HL-60/S4 treated with retinoic acid at 250 ng/mL for 4 days and 3 days (cell line): Measurements from ENCODE around the gene LYRM1.
"Not testable (repeated sequence)": the region's sequence is repeated elsewhere in the genome, so short reads cannot be mapped to it uniquely, and the experiment has no call there.

Experiments
- in situ Hi-C: fragments of 300-500 bp; cut with MboI; formaldehyde crosslinking; loops from 2 replicates; pipeline ENCODE4 v1.7.0; 2022; ENCODE audit warnings: low sequenced_read_pairs

The LYRM1 gene

DNA sequence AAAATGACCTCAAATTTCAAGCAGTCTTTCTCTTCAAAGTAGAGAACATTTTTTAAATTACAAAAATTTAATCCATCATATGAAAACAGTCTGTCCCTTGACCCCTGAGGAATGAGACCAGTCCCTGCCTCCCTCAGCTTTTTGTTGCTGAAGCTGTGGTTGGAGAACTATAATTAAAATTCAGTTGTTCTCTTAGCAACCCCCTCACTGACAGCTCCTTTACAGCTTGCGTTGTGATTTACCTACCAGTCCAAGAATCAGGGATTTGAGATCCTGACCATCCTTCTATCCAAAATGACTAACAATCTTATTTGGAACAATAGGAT, 29.8 kb downstream of the LYRM1 start:
- in situ Hi-C loops: no loop called here

DNA sequence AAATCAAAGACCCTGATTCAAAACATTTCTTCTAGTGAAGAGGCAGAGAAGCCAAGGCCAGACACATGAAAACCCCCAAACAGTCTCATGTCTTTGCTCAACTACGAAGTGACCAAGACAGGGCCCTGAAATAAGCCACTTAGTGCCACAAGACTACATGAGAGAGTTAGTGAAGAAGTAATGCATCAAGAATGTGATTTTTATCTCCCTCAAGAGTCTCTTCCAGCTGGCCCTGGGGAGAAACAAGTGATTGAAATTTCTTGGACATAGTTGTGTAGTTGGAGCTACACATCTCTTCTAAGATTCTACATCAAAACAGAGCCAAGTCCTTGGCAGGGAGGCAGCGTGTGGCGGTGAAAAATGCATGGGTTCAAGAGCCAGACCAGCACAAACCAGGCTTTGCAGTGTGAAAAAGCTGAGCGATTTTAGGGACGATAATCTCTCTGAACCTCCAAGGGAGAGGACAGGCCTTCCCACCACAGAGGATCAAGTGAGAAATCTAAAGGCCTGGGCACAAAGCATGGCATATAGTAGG, 30.6 kb downstream of the LYRM1 start:
- in situ Hi-C loops: no loop called here

DNA sequence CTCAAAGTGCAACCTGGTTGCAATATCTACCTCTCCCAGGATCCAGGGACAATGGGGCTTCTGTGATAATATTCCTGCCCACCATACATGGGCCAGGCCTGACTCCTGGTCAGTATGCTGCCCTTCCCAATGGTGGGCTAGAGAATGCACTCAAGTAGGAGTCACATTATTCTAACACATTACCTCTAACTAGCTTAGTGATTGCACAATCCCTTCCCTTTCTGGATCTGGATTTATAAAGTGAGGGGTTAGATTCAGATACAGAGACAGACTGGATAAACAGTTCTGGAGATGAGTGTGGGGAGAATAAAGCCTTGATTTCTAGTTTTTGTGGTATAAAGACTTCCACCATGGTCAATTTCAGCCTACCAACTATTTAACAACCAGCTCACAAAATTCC, 33.0 kb downstream of the LYRM1 start:
- in situ Hi-C loops: no loop called here

DNA sequence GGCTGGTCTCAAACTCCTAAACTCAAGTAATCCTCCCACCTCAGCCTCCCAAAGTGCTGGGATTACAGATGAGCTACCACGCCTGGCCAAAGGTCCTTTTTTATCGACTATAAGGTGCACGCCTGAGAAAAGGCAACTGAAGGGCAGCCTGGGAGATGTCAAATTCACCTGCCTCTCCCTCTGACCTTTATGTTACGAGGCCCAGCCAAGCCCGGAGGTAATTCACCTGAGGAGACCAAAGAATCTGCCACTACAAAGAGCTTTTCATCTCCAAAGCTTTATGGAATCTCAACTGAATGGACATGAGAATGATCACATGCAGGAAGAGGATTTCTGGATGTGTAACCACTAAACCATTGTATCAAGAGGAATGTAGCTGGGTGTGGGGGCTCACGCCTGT, 37.2 kb downstream of the LYRM1 start:
- in situ Hi-C loops: no loop called here

DNA sequence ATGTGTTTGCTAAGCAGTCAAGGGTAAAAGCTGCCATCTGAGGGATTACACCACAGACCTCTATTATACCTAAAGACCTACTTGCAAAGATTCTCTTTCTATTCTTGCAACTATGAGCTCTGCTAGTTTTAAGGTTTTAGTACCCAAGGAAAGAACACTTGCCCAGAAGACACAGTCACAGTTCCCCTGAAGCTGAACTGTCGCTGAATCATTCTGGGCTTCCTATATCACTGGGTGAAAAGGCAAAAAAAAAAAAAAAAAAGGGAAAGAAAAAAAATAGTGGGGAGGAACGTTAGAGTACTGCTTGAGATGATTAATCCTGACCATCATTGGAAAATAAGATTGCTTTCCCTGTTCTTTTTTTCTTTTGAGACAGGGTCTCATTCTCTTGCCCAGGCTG, 37.9 kb downstream of the LYRM1 start:
- in situ Hi-C loops: no loop called here

DNA sequence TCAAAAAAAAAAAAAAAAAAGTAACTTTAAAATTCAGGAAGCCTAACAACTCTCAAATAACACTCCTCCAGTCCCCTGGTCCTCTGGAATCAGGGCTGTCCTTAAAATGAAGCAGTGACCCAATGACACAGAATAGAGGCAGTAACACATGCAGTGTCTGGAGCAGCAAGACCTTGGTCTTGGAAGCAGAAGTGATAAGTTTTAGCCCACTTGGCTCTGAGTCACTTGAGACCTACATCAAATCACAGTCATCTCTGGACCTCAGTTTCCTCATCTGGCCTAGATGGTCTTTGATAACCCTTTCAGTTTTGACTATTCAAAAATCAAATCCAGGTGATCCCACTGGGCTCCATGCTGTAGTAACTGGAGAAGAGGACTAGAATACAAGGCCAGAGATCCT, 39.0 kb downstream of the LYRM1 start:
- in situ Hi-C loops: no loop called here

DNA sequence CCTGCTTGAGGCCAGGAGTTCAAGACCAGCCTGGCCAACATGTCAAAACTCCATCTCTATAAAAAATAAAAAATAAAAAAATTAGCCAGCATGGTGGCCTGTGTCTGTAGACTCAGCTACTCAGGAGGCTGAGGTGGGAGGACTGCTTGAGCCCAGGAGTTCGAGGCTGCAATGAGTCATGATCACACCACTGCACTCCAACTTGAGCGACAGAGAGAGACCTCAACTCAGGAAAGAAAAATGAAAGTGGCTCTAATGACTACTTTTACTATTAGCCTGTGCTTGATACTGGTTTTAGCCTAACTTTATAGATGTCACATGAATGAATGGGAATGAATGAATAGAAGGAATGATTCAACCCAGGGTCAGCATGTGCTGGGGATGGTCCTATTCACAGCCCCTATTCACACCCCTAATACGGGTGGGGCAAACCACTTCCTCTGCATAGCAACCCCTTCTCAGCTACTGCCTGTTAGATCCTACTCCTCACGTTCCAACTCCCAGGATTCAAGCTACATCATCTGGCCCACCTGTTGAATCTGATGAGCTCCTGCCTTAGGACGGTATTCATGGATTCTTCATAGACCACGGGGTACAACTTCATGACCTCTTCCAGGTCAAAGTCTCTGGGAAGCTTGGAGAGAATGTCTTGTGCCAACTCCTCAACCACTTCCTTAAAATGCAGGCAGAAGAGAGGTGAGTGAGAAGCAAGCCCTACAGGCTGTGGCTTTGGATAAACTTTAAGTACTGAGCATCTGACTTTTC, 40.5 kb downstream of the LYRM1 start:
- in situ Hi-C loops: no loop called here

DNA sequence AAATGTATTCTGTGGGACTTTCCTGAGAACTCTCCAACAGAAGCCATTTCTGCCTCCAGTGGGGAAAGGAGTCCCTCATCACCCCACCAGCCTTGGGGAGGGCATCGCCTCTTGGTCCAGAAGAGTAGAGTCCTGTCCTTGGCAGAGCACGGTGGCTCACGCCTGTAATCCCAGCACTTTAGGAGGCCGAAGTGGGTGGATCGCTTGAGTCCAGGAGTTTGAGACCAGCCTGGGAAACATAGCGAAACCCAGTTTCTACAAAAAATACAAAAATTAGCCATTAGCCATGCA, 41.0 kb downstream of the LYRM1 start:
- in situ Hi-C loops: no loop called here

DNA sequence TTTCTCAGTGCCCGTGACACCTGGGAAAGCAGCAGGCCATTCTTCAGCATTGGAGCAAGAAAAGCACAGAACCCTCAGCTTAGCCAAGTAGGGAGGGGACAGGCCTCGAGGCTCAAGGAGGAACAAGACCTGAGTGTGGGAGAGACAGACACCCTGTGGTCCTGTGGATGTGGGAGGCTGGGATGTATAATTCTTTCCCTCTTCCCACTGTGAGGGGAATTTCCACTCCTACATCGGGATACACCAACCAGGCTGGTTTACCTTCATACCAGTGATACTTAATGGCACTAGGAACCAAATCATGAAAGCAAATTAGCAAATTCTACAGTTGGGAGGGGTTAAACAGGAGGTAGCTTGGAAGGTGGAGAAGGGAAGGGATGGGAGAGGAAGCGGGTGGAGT, 41.7 kb downstream of the LYRM1 start:
- in situ Hi-C loops: no loop called here

DNA sequence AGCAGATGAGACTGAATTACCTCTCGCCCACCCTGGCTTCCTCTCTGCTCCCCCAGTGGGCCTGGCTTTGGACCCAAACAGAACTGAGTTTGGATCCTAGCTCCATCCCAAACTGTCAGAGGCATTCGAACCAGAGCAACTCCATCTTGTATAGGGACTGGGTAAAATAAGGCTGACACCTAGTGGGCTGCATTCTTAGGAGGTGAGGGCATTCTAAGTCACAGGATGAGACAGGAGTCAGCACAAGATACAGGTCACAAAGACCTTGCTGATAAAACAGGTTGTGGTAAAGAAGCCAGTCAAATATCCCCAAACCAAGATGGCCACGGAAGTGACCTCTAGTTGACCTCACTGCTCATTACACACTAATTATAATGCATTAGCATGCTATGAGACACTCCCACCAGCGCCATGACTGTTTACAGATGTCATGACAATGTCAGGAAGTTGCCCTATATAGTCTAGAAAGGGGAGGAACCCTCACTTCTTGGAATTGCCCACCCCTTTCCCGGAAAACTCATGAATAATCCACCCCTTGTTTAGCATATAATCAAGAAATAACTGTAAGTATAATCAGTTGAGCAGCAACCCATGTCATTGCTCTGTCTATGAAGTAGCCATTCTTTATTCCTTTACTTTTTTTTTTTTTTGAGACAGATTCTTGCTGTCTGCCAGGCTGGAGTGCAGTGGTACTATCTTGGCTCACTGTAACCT, 44.4 kb downstream of the LYRM1 start:
- in situ Hi-C loops: no loop called here

DNA sequence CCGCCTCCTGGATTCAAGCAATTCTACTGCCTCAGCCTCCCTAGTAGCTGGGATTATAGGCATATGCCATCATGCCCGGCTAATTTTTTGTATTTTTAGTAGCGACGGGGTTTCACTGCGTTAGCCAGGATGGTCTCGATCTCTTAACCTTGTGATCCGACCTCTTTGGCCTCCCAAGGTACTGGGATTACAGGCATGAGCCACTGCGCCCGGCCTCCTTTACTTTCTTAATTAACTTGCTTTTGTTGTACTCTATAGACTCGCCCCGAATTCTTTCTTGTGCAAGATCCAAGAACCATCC, 45.0 kb downstream of the LYRM1 start:
- in situ Hi-C loops: not testable (repeated sequence)

DNA sequence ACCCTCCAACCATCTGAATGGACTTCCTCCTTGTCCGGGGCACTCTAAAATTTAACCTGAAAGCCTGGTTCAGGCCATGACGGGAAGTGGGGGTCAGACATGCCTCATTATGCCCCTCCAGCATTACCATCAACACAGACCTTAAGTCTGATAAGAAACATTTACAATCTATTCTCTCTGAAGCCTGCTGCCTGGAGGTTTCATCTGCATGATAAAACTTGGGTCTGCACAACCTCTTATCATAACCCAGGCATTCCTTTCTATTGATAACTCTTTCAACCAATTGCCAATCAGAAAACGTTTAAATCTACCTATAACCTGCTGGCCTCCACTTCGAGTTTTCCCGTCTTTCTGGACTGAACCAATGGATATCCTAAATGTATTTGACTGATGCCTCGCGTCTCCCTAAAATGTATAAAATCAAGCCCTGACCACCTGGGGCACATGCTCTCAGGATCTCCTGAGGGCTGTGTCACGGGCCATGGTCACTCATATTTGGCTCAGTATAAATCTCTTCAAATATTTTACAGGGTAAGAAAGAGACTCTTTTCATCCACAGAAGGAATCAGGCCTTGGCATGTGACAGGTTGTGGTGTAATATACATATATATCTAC, 45.6 kb downstream of the LYRM1 start:
- in situ Hi-C loops: no loop called here

DNA sequence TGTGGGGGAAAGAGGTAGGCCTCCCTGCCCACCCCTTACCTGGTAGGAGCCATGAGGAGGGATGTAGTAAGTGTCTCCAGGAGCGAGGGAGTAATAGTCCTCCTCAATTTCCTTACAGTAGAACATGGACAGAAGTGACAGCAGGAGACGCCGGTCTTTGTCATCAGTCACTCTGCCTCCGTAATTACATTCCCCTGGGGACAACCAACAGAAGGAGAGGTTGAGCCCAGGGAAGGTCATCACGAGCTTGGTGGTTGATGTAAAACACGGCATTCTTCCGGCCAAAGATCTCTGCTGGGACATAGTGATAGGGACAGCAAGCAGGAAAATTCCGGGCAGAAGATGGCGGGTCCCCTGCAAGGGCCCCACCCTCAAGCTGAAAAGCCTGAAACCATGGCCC, 47.9 kb downstream of the LYRM1 start:
- in situ Hi-C loops: no loop called here

DNA sequence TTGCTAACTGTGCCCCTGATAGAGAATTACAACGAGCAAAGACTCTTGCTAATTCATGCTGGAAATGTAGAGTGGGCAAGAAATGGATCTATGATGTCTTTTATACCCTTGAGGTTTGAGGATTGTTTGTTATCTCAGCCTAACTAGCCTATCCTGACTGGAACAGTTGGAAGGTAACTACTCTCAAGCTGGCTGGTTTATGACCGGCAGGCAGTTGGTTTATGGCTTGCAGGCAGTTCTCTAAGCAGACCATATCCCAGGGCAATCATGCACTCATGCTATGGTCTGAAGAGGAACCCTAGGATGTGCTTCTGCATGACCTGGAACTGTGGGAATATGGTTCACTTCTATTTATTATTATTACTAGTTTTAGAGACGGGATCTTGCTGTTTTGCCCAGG, 49.1 kb downstream of the LYRM1 start:
- in situ Hi-C loops: no loop called here

DNA sequence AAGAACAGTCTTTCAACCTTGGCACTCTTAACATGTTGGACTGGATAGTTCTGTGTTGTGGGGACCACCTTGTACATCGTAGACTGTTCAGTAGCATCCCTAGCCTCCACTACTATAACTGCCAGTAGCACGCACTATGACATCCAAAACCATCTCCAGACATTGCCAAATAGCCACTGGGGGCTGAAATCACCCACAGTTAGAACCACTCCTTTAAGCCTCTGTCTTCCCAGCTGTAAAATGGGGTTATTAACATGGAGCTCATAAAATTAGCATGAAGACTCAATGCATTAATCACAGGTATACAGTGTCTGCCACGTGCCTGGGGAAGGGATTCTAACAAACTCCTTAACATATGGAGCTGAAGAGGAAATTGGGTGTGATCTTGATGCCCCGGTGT, 49.7 kb downstream of the LYRM1 start:
- in situ Hi-C loops: no loop called here

DNA sequence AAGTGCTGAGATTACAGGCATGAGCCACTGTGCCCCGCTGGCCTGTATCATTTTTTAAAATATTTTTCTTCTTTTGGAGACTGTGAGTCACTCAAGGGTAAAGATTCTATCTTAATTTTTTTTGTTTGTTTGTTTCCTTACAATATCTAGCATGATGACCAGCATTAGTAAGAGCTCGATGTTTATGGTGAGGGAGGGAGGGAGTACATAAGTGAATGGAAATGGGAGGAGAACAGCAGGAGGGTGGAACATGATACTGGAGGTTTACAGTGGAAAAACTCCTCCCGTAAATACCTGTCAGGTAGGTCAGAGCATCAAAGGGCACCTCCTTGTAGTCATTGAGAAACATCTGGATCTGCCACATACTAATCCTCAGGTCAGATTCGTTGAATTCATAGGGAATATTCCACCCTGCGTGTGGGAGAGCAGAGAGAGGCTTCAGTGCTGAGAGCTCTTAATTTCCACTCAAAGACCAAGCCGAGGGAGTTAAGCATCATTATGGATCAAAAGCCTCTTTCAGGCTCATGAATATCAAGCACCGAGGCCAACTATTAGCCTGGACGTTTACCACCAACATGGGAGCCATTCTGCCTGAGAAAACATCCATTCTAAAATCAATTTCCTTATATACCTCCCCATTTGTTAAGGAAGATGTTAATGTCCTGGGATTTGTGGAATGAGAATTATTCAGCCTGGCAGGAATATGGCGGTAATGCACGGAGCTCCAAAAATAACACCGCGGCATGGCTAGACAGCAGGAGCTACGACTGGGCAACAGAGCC, 51.8 kb downstream of the LYRM1 start:
- in situ Hi-C loops: no loop called here

DNA sequence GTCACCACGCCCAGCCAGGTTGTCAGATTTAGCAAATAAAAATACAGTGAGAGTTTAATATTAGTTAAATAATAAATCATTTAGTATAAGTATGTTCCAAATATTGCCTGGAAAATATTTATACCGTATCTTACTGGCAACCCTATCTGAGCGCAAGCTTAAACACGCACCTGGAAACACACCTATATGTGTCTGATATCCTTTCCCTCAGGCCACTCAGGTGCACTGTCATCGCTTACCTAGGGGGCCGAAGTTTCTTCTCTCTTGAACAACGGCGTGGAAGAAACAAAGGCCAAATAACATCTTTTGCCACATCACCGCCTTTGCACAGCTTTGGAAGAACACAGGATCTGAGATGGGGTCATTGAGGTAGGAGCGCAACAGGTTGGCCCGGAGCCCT, 54.0 kb downstream of the LYRM1 start:
- in situ Hi-C loops: no loop called here

DNA sequence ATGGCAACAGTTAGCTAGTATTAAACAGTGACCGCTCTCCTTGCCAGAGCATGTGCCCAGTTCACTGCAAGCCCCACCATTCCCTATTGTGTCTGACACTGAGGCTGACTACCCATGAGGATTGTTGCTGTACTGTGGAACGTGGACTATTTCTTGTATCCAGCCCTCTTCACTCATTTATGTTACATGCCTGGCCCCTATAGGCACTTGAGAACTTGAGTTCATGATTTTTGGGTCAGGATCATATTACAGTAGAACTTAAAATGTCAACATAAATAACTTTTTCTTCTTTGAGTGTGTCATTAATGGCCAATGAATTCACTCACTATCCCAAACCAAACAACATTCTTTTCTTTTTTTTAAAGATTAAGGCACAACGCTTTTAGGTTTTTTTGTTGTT, 55.7 kb downstream of the LYRM1 start:
- in situ Hi-C loops: no loop called here

DNA sequence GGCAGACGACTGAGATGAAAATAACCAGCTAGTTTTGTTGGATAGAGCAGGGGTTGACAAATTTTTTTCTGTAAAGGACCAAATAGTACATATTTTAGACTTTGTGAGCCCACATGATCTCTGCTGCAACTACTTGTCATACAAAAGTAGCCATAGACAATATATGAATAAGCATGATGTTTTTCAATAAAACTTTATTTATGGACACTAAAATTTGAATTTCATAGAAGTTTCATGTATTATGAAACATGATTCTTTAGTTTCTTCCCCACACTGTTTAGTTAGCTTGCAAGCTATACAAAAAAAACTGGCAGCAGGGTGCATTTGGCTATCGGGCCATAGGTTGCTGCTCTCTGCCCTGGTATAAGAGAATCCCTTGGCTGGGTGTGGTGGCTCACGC, 56.6 kb downstream of the LYRM1 start:
- in situ Hi-C loops: no loop called here

DNA sequence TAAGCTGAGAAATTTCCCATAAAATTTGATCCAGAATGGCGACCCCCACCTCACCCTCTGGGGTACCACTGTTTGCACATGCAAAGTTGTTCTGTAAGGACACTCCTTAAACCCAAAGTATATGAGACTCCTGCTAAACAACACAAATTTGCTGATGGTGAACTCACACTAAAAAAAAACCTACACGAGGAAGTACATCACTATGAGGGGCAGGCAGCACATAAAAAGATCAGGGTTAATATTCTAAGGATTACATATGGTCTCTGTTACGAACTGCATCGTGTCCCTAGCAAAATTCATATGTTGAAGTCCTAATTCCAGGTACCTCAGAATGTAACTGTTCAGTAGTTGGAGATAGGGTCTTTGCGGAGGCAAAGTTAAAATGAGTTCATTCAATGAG, 60.3 kb downstream of the LYRM1 start:
- in situ Hi-C loops: no loop called here

DNA sequence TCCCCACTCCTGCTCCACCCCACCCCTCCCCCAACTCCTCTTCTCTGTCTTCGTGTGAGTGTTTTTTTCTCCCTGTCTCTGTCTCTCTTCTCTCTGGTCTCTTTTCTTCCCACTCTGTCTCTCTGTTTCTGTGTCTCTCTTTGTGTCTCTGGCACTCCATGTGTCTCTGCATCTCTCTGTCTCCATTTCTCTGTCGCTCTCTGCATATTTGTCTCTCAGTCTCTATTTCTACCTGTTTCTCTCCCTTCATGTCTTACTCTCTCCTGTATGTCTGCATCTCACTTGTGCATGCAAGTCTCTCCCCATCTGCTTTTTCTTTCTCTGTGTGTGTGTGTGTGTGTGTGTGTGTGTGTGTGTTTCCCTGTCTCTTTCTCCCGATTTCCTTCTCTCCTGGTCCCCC, 68.2 kb downstream of the LYRM1 start:
- in situ Hi-C loops: no loop called here

DNA sequence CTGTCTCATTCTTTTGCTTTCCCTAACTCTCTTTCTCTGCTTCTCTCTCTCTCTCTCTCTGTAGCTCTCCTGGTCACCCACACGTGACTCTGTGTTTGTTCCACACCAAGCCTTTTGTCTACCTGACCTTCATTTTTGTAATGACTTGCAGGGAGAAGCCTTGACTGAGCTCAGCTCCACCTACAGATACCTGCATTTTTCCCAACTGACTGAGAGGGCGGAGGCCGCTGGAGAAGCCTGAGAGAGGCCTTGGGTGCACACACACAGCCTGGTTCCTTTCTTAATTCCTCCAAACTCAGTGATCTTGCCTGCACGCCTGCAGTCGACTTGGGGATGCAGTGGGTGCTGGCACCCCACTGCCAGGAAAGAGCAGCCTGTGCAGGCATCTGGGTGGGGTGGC, 68.8 kb downstream of the LYRM1 start:
- in situ Hi-C loops: no loop called here
